H4 (cell line): ENCODE measurements around the gene ENHO. TPM values are rescaled to one million over a fixed set of nuclear protein-coding genes. Genes with fewer than 3 reads are reported as not detected.
"Not testable (repeated sequence)": the region's sequence is repeated elsewhere in the genome, so short reads cannot be mapped to it uniquely, and the experiment has no call there.

Experiments
- DNase-seq: peaks from one replicate; pipeline ENCODE4 v3.0.0-alpha.2; 2015; ENCODE audit warnings: low spot score
- total RNA-seq: library from RNA; depleted of rRNA; stranded (reverse); fragments of >200 nt; shearing (Covaris generic); gene quantifications from 2 replicates; pipeline ENCODE4 v1.2.3, GENCODE V29; 2014

ENHO gene
- total RNA-seq, 1 experiment from 2014 or later = 2.3 TPM

DNA sequence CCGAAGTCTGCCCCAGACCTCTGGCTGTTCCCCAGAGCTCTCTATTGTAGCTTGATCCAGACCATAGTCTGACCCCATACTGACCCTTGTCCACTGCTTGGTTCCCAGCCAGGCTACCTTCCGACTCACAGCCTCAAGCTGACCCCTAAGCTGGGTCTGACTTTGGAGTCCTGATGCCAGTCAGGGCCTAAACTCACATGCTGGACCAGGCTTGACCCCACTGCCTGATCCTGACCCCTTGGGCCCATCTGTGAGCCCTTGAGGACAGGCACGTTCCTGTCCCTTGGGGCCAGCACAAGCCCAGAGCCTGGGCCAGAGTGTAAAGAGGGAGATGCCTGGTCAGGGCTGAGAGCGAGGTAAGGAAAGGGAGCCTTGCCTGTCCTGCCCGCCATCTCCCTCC lies 32.7 kb upstream of the ENHO start:
- no peak for DNase-seq

DNA sequence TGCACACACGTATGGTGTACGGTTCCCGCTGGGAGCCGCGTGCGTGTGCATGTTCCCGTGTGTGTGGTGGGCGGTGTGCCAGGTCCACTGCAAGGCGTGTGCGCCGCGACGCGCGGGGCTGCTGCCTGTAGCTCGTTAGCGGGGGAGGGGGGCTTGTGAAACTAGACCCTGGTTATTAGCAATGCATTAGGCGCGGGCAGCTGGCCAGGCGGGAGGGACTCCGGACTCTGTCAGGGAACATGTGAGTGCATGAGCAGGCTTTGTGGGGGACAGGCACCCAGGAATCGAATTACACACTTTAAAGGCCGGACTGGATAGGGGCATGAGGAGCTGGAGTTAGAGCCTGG lies 32.2 kb upstream of the ENHO start:
- DNase-seq = no peak

DNA sequence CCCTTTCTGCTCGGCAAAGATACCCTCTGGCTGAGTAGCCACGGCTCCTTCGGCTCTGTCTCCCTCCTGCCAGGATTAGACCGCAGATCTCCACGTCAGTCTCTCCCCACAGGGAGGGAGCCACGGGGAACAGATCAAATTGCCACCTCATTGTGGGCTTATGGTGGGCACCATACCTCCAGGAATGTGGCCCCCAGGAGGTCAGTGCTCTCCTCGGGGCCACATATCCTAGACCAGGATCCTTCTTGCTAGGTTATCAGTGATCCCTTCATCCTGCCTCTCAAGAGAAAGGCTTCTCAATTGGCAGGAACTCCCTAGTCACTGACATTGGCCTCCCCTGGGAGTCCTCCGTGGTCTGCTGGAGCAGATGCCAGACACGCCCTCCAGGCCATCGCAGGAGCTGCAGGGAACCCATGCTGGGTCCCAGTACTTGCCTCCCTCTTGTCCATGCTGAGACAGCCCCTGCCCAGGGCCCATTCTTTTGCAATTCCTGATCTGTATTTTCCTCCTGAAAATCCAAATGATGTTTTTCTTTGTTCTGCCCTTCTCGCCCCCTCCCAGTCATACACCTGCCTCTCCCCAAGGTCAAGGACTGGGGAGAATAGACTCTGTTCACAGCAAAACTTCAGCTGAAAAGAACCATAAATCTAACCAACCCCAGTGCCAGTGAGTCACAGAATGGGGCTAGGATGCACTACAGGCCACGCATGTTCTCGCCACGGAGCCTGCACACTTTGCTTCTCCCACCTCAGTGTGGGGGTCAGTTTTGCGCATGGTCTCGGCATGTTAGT lies 31.6 kb upstream of the ENHO start:
- no peak for DNase-seq

DNA sequence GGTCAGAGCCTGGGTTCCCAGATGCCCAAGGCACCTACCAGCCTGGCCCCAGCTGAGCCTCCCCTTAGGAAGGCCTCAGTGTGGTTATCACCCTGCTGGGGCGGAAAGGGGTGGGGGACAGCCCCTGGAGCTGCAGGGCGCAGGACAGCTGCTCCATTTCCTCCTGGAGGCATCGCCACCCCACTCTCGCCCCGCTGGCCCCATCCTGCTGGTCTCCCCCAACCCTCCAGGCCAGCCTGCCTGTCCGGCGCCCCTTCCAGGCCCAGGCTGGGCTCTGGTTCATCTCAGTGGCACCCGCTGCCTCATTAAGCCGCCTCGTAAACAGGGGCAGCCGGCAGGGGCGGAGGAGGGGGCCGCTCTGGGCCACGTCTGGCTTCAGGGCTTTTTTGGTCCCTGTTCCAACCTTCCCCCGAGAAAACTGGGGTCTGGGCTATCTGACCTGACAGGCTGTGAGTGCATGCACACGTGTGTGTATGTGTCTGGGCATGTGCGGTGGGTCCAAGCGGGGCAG lies 30.8 kb upstream of the ENHO start:
- DNase-seq = no peak

DNA sequence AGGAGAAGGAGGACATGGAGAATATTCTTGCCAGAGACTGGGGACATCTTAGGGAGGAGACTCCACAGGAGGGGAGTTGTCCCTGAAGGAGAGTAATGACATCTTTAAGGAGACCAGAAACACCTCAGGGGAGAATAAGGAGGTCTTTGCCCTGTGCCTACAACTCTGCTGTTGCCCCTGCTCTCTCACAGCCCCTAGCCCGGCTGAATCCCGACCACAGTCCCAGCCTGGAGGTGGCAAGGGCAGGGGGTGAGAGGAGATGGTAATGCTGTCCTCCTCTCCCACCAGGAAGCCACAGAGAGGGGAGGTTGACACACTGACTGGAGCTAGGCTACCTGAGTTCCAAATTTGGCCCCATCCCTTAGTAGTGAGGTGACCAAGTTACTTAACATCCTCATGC lies 30.2 kb upstream of the ENHO start:
- DNase-seq = no peak

DNA sequence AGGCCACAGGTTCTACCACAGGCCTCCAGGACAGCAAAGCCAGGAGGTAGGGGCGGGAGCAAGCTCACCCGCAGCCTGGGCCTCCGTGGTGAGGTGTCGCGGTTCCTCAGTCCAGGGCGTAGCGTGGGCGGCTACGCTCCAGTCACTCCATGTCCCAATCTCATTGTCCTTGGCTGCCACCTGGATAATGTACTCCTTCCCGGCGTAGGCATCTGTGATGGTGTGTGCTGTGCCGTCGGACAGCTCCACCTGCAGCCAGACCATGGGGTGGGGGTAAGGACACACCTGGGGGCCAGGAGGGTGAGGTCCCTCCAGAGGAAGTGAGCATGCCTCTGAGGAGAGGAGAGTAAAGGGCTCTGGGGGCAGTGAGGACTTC lies 29.8 kb upstream of the ENHO start:
- no peak for DNase-seq

DNA sequence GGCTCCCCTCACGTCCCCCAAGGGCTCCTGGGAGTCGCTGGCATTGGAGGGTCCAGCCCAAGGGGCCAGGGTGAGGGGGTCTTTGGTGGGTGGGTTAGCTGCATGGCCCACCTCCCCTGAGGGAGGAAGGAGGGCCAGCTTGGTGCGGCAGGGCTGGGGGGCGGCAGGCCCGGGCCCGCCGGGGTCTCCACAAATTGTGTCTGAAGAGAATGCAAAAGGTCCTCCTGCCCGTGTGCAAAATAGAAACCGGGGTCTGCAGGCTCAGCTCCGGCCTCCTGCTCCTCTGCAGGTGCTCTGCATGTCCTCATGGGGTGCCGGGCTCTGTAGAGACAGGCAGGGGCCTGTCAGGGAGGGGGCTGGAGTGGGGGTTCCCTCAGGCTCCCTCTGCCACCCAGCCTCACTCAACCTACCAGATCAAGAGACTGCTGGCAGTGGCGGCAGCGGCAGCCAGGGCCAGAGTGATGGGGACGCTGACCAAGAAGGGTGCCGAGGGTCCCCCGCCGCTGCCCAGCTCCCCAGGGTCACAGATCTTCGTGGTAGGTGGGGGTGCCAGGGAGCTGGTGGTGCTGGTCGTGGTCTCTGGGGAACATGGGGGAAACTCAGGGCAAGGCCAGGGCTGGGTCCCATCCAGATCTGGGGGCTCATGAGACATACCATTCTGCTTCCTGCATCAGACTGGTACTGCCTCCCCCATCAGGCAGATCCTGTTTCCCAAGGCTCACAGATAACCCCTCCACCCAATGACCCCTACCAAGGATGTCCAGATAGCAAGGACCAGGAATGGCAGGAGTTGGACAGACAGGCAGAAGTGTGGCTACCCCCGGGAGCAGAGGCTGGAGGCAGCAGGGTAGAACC lies 29.2 kb upstream of the ENHO start:
- DNase-seq = no peak

DNA sequence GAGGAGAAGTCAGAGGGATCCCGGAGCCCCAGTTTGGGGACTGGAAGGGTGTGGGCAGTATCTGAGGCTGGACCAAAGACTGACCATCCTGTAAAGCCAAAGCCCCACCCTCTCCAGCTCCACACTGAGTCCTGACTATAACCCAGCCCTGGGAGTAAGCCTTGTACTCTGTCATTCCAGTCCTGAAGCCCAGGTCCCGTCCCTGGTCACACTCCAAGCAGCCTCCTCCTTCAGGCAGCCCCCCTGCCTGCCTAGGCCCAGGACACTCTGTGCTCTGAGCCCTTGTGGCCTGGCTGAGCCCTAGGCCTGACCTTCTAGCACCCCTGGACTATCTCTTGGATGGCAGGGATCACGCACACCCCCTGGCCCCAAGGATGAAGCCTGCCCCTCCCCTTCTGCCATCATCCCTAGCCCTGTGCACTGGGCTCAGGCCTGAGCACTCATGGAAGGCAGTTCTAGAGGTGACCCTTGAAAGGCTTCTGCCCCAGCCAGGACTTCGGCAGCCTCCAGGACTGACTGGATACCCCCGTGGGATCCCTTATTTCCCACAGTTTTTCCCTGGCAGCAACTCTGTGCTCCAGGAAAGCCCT lies 28.0 kb upstream of the ENHO start:
- no peak for DNase-seq

DNA sequence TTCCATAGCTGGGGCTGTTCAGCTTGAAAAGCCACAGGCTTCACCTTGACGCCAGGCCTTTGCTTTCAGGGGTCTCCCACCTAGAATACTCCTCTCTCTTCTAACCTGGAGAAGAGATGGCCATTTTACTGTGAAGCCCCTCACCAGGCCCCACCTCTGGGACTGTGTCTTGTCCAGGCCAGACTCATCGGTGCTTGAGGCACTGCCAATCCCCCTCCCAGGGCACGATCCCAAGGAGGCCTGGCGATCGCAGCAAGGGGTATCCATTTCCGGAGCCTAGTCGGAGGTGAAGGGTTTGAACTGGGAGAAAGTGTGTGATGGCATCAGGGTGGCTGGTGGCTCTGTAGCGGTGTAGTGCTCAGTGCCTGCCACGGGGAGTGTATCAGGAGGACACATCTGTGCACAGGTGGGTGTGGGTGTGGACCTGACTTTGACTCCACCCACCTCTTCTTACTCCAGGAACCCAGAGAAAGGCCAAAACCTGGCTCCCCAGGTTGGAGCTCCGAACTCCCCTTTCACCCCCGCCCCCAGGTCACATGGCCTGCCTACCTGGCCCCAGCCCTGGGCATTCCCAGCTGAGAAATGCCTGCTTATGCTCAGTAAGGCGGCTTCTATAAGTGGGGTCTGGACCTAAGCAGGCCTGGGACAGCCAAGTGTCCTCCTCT lies 27.4 kb upstream of the ENHO start:
- DNase-seq = no peak

DNA sequence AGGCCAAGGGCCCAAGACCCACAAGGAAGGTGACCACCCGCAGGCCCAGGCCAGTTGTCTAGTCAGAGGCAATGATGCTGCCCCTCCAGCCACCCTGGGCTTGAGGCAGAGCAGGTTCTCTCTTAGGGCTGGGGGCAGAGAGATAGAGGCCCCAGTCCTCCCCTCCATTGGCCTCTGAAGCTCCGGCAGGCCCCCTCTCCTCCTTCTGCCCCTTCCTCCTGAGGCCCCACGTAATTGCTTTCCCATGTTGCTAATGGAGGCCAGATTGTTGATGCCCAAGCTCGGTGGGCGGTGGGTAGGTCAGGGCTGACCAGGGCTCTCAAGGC lies 26.6 kb upstream of the ENHO start:
- no peak for DNase-seq

DNA sequence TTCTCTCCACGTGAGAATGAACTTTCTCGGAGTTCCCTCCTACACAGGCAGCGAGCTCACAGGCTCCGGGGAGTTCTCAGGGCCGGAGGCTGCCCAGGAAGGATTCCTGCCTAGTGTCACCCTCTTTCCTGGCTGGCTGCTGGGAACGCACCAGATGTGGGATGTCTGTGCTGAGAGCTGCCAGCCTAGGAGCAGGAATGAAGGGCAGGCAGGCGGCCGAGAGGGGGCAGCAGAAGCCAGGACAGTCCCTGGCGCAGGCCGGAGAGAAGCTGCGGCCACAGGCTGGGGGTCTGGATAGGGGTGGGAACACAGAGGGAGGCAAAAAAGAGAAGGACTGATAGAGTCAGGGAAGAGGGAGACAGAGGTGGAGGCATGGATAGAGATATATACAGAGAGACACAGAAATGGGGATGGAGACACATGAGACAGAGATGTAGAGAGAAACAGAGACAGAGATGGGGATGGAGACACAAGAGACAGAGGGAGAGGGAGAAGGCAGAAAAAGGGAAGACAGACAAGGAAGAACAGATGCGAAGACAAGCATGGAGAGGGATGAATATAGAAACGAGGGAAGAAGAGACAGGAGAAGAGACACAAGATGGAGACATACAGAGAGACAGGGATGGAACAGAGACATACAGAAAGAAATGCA lies 25.3 kb upstream of the ENHO start:
- DNase-seq = peak; percentile 52

DNA sequence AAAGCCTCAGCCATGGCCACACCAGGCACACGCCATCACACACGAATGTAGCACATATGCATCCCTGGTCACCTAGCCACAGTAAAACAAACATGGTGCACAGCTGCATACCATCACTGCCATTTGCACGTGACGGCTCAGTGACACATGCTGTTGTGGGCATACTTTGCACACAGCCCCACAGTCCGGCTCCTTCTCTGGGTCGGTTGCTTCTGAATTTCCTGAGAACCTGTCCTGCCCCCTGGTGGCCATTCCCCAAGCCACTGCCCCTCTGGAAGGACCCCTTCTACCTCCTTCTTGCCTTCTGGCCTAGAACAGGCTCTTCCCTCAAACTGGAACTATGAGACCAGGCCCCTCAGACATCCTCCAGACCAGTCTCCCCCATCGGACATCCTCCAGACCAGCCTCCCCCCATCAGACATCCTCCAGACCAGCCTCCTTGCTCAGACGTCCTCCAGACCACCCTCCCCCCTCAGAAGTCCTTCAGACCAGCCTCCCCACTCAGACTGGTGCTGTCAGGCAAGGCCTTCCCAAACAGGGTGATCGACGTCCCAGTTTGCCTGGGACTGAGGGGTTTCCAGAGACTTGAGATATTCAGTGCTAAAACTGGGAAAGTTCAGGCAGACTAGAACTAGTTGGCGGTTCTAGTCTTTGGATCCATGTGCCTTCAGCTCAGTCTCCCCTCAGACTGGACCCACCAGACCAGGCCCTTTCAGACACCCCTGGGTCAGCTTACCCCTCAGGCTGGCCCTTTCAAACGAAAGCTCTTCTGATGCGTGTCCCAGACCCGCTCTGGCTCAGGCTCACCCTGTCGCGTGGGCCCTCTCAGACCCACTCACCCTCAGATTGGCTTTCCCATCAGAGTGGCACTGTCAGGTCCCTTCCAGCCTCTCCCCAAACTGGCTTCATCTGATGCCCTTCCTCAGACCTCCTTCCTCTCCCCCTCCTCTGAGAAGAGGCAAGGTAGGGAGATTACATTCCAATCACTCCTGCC lies 24.3 kb upstream of the ENHO start:
- peak; percentile 82 for DNase-seq

DNA sequence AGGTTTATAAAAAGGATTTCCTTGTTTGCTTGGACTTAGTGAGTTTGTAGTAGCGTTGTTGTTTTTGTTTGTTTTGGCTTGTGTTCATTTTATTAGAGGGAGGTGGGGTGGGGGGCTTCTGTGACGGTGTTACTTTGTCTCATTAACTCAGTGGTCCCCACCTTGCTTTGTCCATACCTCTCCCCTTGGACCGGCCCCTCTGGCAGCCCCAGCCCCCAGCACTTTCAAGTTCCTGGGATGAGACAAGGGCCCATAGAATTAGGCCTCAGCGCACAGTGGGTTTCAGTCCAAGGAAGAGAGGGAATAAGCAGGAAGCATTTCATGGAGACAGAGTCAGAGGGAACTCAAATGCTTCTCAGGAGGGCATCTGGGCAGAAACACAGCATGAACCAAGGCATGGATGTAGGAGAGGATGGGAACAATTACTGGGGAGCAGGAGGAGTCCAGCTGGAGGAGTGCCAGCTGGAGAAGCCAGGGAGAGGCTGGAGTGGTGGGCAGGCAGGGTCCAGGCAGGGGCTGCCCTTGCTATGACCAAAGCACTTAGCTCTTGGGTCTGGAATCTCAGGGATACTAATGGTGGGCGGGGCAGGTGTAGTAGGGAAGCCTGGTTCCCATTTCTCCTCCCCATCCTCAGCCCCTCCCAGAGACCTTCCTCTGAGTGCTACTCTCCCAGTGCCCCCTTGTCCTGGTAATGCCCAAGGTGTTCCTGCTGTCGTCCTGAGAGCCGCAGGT lies 23.5 kb upstream of the ENHO start:
- DNase-seq = no peak

DNA sequence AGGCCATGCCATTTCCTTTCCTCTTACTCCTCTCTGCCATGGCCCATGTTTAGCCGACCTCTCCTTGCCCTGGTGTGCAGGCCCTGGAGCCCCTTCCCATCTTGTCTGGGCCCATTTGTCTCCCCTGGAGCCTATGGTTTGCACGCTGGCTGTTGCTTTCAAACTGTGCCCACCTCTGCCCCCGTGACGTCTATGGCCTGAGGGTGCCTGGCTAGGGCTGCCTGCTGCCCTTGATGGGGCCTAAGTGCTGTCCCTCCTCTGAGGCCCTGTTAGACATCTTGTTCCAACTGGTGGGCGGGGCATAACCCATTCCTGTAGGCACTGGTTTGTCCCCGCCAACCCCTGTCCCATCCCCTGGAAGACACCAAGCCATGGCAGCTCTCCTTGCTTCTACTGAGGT lies 22.7 kb upstream of the ENHO start:
- no peak for DNase-seq

DNA sequence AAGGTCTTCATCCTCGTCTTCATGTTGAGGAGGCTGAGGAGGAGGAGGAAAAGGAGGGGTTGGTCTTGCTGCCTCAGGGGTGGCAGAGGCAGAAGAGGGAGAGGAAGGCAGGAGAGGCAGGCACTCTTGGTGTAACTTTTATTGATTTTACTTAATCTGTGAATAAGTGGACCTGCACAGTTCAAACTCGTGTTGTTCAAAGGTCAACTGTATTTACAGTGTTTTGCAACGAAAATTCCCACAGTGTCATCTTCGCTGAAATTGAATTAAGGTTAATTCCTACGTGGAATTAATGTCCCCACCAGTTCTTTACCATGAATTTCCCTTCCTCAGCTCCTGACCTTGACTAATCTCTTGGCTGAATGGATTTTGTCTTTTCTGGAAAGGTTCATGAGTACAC lies 21.2 kb upstream of the ENHO start:
- no peak for DNase-seq

DNA sequence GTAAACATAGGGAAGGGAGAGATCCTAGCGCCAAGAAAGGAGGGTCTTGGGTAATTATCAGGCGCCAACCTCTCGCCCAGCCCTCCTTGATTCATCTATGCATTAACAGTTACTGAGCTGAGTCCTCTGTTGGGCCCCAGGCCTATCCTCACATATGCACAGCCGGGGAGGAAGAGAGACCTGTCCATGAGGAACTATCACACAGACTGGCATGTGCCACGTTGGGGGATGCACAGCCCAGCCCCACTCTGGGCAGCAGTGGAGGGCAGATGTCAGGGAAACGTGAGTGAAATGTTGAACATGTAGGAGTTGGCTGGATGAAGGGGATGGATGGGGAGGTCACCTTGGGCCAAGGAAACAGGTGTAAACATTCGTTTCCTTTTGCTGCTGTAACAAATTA lies 18.8 kb upstream of the ENHO start:
- DNase-seq = no peak

DNA sequence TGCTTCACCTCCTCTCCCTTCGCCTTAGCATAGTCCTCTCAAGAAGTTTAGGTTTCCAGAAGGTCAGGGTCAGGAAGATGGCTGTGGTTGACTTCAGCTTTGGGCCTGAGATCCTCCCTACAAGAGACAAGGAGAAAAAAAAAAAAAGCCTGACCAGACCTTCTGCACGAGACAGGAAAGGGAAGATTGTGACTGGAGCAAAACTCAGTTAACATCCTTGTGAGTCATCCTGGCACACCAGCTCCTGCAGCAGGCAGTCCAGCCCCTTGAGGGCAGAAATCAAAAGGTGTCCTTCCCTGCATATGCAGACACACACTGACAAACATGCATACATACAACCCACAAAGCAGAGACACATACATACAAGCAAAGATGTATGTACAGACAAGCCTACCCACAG lies 18.0 kb upstream of the ENHO start:
- DNase-seq = peak; percentile 72

DNA sequence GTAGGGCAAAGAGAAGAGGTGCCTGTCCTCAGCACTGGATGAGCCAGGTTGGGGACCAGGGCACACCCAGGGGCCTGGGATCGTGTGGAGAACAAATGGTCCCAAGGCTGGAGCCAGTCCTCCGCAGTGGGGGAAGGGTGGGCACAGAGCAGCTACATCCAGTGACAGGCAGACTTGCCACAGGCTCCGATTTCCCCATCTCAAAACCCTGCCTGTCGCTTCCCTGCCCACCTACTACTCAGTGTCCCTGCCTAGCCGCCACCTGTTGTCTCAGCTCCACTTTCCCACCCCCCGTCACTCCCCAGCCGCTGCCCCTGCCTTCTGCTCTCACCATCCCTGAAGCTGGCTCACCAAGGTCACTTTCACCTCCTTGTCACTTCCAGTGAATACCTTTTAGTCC lies 13.9 kb upstream of the ENHO start:
- no peak for DNase-seq

DNA sequence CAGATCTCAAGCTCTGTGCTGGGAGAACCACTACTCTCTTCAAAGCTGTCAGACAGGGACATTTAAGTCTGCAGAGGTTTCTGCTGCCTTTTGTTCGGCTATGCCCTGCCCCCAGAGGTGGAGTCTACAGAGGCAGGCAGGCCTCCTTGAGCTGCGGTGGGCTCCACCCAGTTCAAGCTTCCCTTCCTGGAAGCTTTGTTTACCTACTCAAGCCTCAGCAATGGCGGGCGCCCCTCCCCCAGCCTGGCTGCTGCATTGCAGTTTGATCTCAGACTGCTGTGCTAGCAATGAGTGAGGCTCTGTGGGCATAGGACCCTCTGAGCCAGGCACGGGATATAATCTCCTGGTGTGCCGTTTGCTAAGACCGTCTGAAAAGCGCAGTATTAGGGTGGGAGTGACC lies 9.3 kb upstream of the ENHO start:
- not testable (repeated sequence) for DNase-seq

DNA sequence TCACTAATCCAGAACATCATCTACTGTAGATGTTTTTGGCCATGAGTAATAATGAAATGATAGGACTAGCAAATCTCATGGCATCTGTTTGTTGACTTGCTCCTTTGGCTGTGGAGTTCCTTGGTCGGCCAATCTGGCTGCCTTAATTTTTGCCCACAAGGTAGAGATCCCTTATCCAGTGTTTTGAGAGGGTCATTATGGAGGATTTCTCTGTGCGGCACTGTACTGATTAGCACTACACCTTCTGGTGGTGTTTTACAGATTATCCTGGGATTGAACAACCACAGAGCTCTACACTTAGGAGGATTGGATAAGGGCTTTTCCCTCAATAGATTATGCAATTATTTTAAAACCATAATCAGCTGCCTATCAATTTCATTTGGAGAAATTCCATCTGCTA lies 3.2 kb upstream of the ENHO start:
- DNase-seq = no peak
